ENCODE data around the gene CEP112. TPM values are rescaled to one million over a fixed set of nuclear protein-coding genes. Genes with fewer than 3 reads are reported as not detected.
A peak's percentile ranks its signal among the peaks of the same experiment; 100 is the strongest.

Gene CEP112
- total and polyA plus RNA-seq, 2 of the 13 experiments (the other 11 are each of a cell fraction or from before 2014, with no cell fraction given): 1.2 to 3.4 TPM

GRCh38 chr17:65627891-65628643, 563.9 kb downstream of the CEP112 start (continued):
- TF ChIP-seq, protein P1, sequence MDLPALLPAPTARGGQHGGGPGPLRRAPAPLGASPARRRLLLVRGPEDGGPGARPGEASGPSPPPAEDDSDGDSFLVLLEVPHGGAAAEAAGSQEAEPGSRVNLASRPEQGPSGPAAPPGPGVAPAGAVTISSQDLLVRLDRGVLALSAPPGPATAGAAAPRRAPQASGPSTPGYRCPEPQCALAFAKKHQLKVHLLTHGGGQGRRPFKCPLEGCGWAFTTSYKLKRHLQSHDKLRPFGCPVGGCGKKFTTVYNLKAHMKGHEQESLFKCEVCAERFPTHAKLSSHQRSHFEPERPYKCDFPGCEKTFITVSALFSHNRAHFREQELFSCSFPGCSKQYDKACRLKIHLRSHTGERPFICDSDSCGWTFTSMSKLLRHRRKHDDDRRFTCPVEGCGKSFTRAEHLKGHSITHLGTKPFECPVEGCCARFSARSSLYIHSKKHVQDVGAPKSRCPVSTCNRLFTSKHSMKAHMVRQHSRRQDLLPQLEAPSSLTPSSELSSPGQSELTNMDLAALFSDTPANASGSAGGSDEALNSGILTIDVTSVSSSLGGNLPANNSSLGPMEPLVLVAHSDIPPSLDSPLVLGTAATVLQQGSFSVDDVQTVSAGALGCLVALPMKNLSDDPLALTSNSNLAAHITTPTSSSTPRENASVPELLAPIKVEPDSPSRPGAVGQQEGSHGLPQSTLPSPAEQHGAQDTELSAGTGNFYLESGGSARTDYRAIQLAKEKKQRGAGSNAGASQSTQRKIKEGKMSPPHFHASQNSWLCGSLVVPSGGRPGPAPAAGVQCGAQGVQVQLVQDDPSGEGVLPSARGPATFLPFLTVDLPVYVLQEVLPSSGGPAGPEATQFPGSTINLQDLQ (CRISPR knock-in tag; IDR thresholded peaks at IDR 0.05): no peak
- no peak for TF ChIP-seq MAFG (CRISPR knock-in tag; IDR thresholded peaks at IDR 0.05)
- TF ChIP-seq ZNF230 (CRISPR knock-in tag; IDR thresholded peaks at IDR 0.05): no peak
- no peak for TF ChIP-seq ZNF143 (CRISPR knock-in tag; IDR thresholded peaks at IDR 0.05)
- no peak for TF ChIP-seq ZNF512B (CRISPR knock-in tag; IDR thresholded peaks at IDR 0.05; ENCODE audit: borderline replicate concordance)
- TF ChIP-seq GPN1 (CRISPR knock-in tag; IDR thresholded peaks at IDR 0.05; ENCODE audit: borderline replicate concordance): no peak
- TF ChIP-seq REST (IDR thresholded peaks at IDR 0.05; ENCODE audit: borderline replicate concordance in 1 of 2, low read depth in 1 of 2, low read length in 2 of 2): no peak
- TF ChIP-seq ZNF263 (CRISPR knock-in tag; IDR thresholded peaks at IDR 0.05): no peak
- no peak for TF ChIP-seq GTF3A (CRISPR knock-in tag; conservative IDR thresholded peaks at IDR 0.05)
- no peak for TF ChIP-seq ZNF343 (CRISPR knock-in tag; IDR thresholded peaks at IDR 0.05)
- TF ChIP-seq HOXA3 (CRISPR knock-in tag; IDR thresholded peaks at IDR 0.05): peak; percentile 67; the same call in 1 of the 2 replicates
- no peak for TF ChIP-seq ARNT (IDR thresholded peaks at IDR 0.05)
- no peak for TF ChIP-seq SOX13 (IDR thresholded peaks at IDR 0.05)
- TF ChIP-seq SOX13 (CRISPR knock-in tag; conservative IDR thresholded peaks at IDR 0.05 in 1 of 2, IDR thresholded peaks at IDR 0.05 in 1 of 2): peak in 1 of 2 experiments; percentile 62; a peak in 2 of 4 replicates
- no peak for TF ChIP-seq ZNF354B (CRISPR knock-in tag; IDR thresholded peaks at IDR 0.05)
- 0 out of 2 replicates have a peak, but pooled peaks have one; percentile 13 for TF ChIP-seq GATAD1 (CRISPR knock-in tag; IDR thresholded peaks at IDR 0.05)
- peak; percentile 72 for TF ChIP-seq IRF2 (CRISPR knock-in tag; IDR thresholded peaks at IDR 0.05)
- peak; percentile 30; the same call in 1 of the 2 replicates for TF ChIP-seq UBTF (CRISPR knock-in tag; IDR thresholded peaks at IDR 0.05)

Measured in HepG2 (cell line).